GM19035 (cell line): ENCODE data around the gene MYMK.

Experiments
- ATAC-seq: cut with Tn5 transposase; IDR thresholded peaks from one replicate; pipeline ENCODE4 v1.9.1; 2021; ENCODE audit not compliant: unreplicated experiment

The MYMK gene

GRCh38 chr9:133558191-133559126 is 33.7 kb upstream of the MYMK start:
- no peak for ATAC-seq

- ATAC-seq: no peak
Measured at GRCh38 chr9:133557581-133557980, 32.8 kb upstream of the MYMK start.

DNA sequence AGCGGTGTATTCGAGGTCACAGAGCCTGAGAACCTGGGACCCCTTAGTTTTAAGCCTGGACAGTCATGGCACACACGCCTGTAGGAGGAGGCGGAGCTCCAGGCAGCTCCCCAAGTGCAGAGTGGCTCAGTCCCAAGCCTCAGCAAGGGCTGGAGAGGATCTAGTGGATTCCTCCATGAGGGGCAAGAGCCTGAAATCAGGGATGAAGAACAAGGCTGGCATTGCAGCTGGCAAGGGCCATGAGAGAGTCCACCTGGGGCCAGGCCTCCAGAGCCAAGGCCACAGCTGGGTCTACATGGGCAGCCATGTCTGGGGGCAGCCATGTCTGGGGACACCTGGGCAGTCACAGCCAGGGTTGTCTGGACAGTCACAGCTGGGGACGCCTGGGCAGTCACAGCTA is 31.6 kb upstream of the MYMK start:
- ATAC-seq: no peak

DNA sequence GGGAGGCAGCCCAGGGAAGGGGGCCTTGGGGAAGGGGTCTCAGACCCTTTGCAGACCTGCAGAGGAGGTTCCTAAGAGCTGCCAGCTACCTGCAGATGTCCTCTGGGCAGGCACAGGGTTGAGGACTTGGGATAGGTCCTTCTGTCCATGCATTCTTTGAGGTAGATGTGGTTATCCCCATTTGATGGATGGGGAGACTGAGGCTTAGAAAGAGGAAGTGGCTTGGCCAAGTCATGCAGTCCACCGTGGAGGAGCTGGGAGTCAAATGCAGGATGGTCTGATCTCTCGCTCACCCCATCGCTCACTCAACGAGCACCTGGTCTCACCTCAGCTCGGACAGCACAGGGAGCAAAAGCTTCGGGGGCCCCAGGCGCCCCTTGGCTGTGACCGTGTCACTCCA is 30.0 kb upstream of the MYMK start:
- no peak for ATAC-seq

GRCh38 chr9:133553973-133554713 is 29.4 kb upstream of the MYMK start:
- no peak for ATAC-seq

GRCh38 chr9:133553123-133553522 is 28.4 kb upstream of the MYMK start:
- no peak for ATAC-seq

GRCh38 chr9:133552236-133552635 is 27.5 kb upstream of the MYMK start:
- no peak for ATAC-seq

GRCh38 chr9:133551446-133551845 is 26.7 kb upstream of the MYMK start:
- ATAC-seq: no peak

DNA sequence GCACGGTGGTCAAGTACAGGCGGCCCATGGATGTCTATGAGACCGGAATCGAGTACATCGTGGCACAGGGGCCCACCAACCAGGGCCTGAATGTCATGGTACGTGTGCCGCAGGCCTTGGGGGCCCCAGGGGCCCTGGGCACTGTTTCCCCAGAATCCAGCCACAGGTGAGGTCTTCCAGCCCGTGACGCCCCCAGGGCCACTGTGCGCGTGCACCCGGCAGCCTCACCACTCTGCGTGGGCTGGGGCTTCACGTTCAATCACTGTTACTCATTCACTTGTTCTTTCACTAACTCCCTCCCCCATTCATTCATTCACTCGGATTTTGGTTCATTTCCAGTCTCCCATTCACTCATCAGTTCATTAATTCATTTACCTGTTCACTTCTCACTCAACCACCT is 22.4 kb upstream of the MYMK start:
- no peak for ATAC-seq

- no peak for ATAC-seq
Measured at GRCh38 chr9:133546287-133546680, 21.5 kb upstream of the MYMK start.

DNA sequence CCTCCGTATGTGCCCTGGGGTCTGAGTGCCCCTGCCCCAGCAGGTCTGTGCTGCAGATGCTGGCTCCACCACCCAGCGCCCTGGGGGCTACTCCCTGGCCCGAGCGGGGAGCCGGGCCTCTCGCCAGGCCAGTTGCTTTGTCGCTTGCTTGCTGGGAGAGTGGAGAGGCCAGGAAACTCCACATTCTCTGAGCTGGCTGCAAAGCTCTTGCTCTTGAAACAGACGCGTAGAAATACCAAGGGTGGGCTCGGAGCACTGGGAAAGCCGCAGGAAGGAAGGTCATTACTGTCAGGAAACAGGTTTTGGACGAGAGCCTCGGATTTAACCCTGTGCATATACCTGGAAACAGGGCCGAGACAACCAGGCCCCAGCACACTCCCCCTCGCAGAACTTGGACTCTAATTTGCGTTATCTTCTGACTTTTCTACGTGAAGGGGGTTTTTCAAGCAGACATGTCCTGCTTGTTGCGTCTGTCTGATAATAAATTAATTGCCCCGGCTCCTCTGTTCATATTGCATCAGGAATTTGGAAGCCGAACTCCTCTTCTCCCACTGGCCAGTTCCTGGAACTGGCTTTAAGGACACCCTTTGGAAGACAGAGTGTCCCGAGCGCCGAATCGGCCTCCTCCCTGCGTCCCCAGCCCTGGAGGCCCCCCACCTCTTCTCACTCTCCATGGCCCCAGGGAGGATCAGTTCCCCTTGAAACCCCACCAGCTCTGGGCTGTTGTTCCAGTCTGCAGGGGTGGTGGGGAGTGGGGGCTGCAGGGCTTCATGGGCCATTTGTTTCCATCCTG is 20.9 kb upstream of the MYMK start:
- no peak for ATAC-seq

DNA sequence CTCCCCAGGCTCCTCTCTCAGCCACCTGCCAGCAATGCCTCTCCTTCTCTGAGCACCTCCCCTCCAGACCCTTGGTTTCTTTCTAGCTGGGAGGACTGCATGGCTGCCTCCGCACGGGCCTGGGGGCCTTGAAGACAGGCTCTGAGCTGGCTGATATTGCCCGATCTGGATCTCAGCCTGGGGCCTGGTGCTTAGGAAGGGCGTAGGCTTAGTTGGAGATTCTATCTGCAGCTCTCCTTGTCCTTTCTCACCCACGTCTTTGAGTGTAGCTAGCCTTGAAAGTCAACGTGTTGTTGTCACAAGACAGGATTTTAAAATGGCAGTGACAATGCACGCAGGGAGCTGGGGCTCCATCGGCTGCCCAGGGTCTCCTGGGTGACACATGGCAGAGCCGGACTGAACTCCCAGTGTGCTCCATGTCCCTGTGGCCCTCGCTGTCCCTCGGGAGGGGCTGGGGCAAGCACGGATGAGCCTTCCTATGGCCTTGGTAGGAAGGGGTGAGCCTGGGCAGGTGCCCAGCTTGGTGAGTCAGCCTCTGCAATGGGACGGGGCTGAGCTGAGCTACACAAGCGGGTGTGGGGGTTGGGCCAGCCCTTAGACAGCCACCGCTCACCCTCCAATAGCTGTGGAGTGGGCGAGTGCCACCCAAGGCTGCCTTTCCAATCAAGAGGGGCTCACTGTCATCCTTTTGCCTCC is 19.2 kb upstream of the MYMK start:
- no peak for ATAC-seq

DNA sequence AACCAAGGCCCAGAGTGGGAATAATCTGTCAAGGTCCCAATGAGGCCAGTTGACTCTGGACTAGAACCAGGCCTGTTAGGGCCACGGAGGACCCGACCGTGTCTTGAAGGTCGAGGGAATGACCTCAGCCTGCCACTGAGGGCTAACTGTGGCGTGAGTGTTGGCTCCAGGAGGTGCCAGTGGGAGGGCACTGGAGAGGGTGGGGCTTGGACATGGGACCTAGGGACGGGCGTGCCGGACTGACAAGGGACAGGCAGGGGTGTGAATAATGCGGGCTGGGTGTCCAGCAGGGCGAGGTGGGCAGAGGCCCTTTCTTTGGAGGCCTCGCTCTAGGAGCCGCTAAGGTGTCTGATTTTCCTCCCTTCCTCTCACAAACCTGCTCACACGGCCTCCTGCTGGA is 17.2 kb upstream of the MYMK start:
- ATAC-seq: no peak

DNA sequence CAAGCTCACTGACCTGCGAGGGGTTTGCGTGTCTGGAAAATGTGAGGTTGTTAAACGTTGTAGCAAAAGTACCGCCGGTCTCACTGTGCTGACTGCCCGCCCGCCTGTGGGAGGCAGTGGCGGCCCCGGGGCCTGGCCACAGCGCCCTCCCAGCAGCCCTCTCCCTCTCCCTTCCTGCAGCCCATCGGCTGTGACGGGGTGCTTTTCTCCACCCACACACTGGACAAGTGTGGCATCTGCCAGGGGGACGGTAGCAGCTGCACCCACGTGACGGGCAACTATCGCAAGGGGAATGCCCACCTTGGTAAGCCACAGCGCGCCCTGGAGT is 15.9 kb upstream of the MYMK start:
- no peak for ATAC-seq

DNA sequence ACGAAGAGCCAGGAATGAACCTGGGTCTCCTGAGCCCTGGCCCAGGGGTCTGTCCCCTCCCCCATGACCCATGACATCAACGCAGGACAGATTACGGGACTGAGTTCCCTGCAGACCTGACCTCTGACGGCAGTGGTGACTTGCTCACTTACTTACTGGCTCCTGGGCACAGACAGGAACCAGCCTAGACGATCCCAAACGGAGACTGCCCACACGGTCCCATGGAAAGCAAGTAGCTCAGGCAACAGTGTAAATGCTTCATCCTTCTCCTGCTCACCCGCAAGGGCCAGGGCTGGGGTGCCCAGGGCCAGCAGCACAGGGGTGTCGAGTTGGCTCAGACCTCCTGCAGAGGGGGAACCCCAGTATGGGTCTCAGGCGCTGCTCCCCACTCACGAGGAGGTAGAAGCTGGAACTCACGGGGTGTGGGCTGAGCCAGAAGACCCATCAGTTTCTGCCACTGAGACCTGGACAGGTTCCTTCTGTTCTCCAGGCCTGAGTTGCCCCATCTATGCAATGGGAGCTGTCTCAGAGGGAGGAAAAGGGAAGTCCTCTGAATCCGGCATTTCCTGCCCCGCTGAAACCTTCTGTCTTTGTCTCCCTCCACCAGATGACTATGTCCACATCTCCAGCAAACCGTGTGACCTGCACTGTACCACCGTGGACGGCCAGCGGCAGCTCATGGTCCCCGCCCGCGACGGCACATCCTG is 15.4 kb upstream of the MYMK start:
- ATAC-seq: no peak

DNA sequence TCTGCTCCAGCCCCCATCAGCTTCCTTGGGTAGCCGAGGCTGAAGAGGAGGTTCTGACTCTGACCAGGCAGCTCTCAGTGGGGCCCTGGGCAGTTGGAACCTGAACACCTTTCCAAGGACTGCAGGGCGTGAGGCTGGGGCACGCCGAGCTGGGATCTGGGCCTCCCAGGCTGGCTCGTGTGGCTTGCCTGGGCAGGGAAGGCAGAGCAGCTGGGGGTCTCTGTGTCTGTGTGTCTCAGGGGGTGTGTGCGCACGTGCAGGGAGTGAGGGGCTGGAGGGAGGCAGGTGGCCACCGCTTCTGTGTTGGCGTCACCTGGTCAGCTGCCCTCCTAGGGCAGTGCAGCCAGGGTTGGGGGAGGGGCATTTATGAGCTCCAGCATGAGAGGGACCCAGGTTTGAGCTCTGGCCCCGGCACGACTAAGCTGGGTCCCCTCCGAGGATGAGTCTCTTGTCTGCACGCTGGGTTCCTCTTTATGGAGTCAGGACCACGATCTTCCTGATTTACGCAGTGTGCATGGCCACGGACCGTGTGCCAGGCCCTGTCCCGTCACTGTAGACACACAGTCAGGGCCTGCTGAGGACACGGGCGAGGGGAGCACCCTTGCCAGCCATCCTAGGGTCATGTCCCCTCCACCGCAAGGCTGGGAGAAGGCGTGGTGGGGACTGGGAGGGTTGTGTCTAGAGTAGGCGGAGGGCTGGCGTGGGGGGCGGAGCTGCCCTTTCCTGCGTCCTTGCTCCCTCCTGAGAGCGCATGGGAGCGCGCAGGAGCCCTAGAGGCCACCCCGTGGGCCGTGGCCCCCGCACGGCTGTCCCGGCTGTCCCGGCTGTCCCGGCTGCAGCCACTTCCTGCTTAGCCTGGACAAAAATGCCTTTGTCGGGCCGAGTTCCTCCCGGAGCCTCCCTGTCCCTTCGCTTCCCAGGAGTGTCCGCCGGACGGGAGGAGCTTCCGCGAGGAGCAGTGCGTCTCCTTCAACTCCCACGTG is 14.4 kb upstream of the MYMK start:
- no peak for ATAC-seq

DNA sequence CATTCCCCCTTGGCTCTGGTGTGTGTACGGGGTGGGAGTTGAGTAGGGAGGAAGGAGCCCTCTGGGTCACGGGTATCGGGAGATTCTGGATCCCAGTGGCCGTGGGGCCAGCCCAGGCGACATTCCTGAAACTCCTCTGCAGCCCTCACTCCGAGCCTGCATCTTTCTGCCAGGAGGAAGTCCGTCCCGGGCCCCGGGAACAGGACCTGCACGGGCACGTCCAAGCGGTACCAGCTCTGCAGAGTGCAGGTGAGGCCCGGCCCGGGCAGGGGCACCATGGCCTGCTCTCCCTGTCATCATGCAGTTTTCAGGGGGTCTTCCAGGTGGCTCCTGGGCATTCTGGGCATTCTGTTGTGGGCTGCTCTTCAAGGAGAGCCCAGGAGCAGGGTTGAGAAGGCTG is 13.4 kb upstream of the MYMK start:
- ATAC-seq: no peak

DNA sequence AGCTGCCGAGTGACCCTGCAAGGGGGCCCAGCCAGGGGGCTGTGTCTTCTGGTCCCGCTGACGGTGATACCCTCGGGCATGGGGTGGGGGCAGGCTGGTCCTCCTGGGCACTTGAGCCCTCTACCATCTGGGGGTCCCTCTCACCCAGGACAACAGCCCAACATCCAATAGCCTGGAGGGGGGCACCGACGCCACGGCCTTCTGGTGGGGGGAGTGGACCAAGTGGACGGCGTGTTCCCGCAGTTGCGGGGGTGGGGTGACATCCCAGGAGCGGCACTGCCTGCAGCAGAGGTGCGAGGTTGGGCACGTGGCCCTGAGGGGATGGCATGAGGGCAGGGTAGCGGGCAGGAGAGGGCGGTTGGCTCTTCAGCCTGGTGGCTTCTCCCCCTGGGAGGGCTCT is 12.5 kb upstream of the MYMK start:
- no peak for ATAC-seq

DNA sequence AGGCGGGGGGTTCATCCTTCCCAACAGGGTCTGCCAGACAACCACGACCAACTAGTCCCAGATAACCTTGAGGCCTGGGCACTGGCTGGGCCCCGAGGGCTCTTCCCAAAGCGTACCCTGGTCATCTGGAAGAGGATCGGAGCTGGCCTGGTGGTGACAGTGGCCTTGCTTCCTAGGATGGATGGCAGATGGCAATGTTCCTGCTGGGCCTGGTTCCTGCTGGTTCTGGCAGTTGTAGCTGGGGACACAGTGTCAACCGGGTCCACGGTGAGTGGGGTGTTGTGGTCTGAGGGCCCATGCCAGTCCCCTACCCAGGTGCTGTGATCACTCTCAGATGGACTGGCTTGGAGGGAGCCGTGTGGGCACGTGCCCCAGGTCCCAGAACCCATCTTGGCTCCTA is 11.8 kb upstream of the MYMK start:
- no peak for ATAC-seq
